ENCODE data around the gene MACROH2A2. TPM values are rescaled to one million over a fixed set of nuclear protein-coding genes. Genes with fewer than 3 reads are reported as not detected.
A peak's percentile ranks its signal among the peaks of the same experiment; 100 is the strongest.

MACROH2A2 gene
- 2.4 TPM for total RNA-seq
- 1 to 10 TPM; 3.2 to 4.1 (median 3.5) TPM for polyA plus RNA-seq

GRCh38 chr10:70052462-70053217 lies at the start of gene MACROH2A2:
Gene MACROH2A2, plus strand, starts transcription at chr10:70052846. Its CDS starts 22,813 bp downstream, at chr10:70075659.
- Histone ChIP-seq H3K4me3 (ENCODE audit: low read depth, low read length) (no peak within 1 kb of the TSS), H3K27me3 (ENCODE audit: control insufficient read depth, insufficient read depth, low read length) (peaks cover 32% of the 10 kb centered on the region), H3K9me3 (ENCODE audit: control insufficient read depth in 2 of 2, low read length in 2 of 2) (no peaks in the 10 kb centered on the region), H3K36me3 (ENCODE audit: control insufficient read depth, insufficient read depth, low read length) (no peaks in the 10 kb centered on the region), H3K4me1 (ENCODE audit: control insufficient read depth, insufficient read depth, low read length, poor library complexity, severe bottlenecking) (peaks cover 7% of the 10 kb centered on the region), H3K27ac (ENCODE audit: insufficient read depth, low read length, poor library complexity, severe bottlenecking) (no peak within 1 kb of the TSS)
- Mint-ChIP-seq H3K27me3 (peaks cover 82% of the 10 kb centered on the region), H3K4me3 (peak within 1 kb of the TSS in 3 of 4 donors; percentile 1 to 69 (median 65)), H3K36me3 (no peaks in the 10 kb centered on the region), H3K4me1 (peaks cover 0 to 8% (median 5%) of the 10 kb centered on the region in 4 donors), H3K27ac (no peak within 1 kb of the TSS), H3K9me3 (peaks cover 0 to 6% (median 0%) of the 10 kb centered on the region in 7 donors)
- DNase-seq (no peak), ATAC-seq (ENCODE audit: low read depth in 2 of 2) (no peak)

- Histone ChIP-seq H3K4me3 (ENCODE audit: low read depth, low read length) (no peak overlapping the region), H3K27ac (ENCODE audit: insufficient read depth, low read length, poor library complexity, severe bottlenecking) (no peak overlapping the region), H3K27me3 (ENCODE audit: control insufficient read depth, insufficient read depth, low read length) (peaks cover 12% of the 10 kb centered on the region), H3K9me3 (ENCODE audit: control insufficient read depth in 2 of 2, low read length in 2 of 2) (no peaks in the 10 kb centered on the region), H3K36me3 (ENCODE audit: control insufficient read depth, insufficient read depth, low read length) (no peaks in the 10 kb centered on the region), H3K4me1 (ENCODE audit: control insufficient read depth, insufficient read depth, low read length, poor library complexity, severe bottlenecking) (no peaks in the 10 kb centered on the region)
- DNase-seq (no peak), ATAC-seq (ENCODE audit: low read depth in 2 of 2) (no peak)
- Mint-ChIP-seq H3K4me1 (no peaks in the 10 kb centered on the region), H3K27ac (no peak overlapping the region), H3K36me3 (no peaks in the 10 kb centered on the region), H3K27me3 (peaks cover 38% of the 10 kb centered on the region), H3K4me3 (no peak overlapping the region), H3K9me3 (peaks cover 0 to 7% (median 2%) of the 10 kb centered on the region in 7 donors)
Measured at GRCh38 chr10:70007116-70007820, 45.4 kb upstream of the MACROH2A2 start.

- Histone ChIP-seq H3K27ac (ENCODE audit: insufficient read depth, low read length, poor library complexity, severe bottlenecking) (no peak overlapping the region), H3K9me3 (ENCODE audit: control insufficient read depth in 2 of 2, low read length in 2 of 2) (peaks cover 17 to 19% of the 10 kb centered on the region in 2 experiments), H3K4me3 (ENCODE audit: low read depth, low read length) (no peak overlapping the region), H3K27me3 (ENCODE audit: control insufficient read depth, insufficient read depth, low read length) (peaks cover 4% of the 10 kb centered on the region), H3K36me3 (ENCODE audit: control insufficient read depth, insufficient read depth, low read length) (no peaks in the 10 kb centered on the region), H3K4me1 (ENCODE audit: control insufficient read depth, insufficient read depth, low read length, poor library complexity, severe bottlenecking) (no peaks in the 10 kb centered on the region)
- peaks cover 35% of the 10 kb centered on the region for H3K27me3 Mint-ChIP-seq
- no peak overlapping the region for H3K27ac Mint-ChIP-seq
- no peak for ATAC-seq (ENCODE audit: low read depth in 2 of 2)
- no peak overlapping the region for H3K4me3 Mint-ChIP-seq
- peaks cover 3% of the 10 kb centered on the region for H3K36me3 Mint-ChIP-seq
- H3K4me1 Mint-ChIP-seq = no peaks in the 10 kb centered on the region
- no peak for DNase-seq
- H3K9me3 Mint-ChIP-seq = peaks cover 4 to 24% (median 6%) of the 10 kb centered on the region in 7 donors
Measured at GRCh38 chr10:70031215-70031614, 21.4 kb upstream of the MACROH2A2 start.

GRCh38 chr10:70032667-70033289 lies 19.9 kb upstream of the MACROH2A2 start:
- Mint-ChIP-seq H3K27ac (no peak overlapping the region), H3K36me3 (peaks cover 3% of the 10 kb centered on the region), H3K27me3 (peaks cover 35% of the 10 kb centered on the region), H3K9me3 (peaks cover 2 to 21% (median 8%) of the 10 kb centered on the region in 7 donors), H3K4me3 (no peak overlapping the region), H3K4me1 (no peaks in the 10 kb centered on the region)
- DNase-seq (no peak), ATAC-seq (ENCODE audit: low read depth in 2 of 2) (no peak)
- Histone ChIP-seq H3K4me3 (ENCODE audit: low read depth, low read length) (no peak overlapping the region), H3K4me1 (ENCODE audit: control insufficient read depth, insufficient read depth, low read length, poor library complexity, severe bottlenecking) (no peaks in the 10 kb centered on the region), H3K9me3 (ENCODE audit: control insufficient read depth in 2 of 2, low read length in 2 of 2) (peaks cover 17 to 19% of the 10 kb centered on the region in 2 experiments), H3K27me3 (ENCODE audit: control insufficient read depth, insufficient read depth, low read length) (peaks cover 4% of the 10 kb centered on the region), H3K36me3 (ENCODE audit: control insufficient read depth, insufficient read depth, low read length) (no peaks in the 10 kb centered on the region), H3K27ac (ENCODE audit: insufficient read depth, low read length, poor library complexity, severe bottlenecking) (no peak overlapping the region)

GRCh38 chr10:70034232-70034631 lies 18.4 kb upstream of the MACROH2A2 start:
- H3K4me3 ChIP-seq (ENCODE audit: low read depth, low read length) = no peak overlapping the region
- no peaks in the 10 kb centered on the region for H3K36me3 ChIP-seq (ENCODE audit: control insufficient read depth, insufficient read depth, low read length)
- H3K27ac ChIP-seq (ENCODE audit: insufficient read depth, low read length, poor library complexity, severe bottlenecking) = no peak overlapping the region
- DNase-seq (no peak), ATAC-seq (ENCODE audit: low read depth in 2 of 2) (no peak)
- no peaks in the 10 kb centered on the region for H3K4me1 ChIP-seq (ENCODE audit: control insufficient read depth, insufficient read depth, low read length, poor library complexity, severe bottlenecking)
- H3K27me3 ChIP-seq (ENCODE audit: control insufficient read depth, insufficient read depth, low read length) = peaks cover 4% of the 10 kb centered on the region
- Mint-ChIP-seq H3K4me1 (no peaks in the 10 kb centered on the region), H3K27ac (no peak overlapping the region), H3K4me3 (no peak overlapping the region), H3K36me3 (peaks cover 3% of the 10 kb centered on the region), H3K27me3 (peaks cover 41% of the 10 kb centered on the region), H3K9me3 (peaks cover 4 to 24% (median 12%) of the 10 kb centered on the region in 7 donors)
- H3K9me3 ChIP-seq (ENCODE audit: control insufficient read depth in 2 of 2, low read length in 2 of 2) = peaks cover 17 to 19% of the 10 kb centered on the region in 2 experiments

GRCh38 chr10:70035531-70035930 lies 17.1 kb upstream of the MACROH2A2 start:
- Histone ChIP-seq H3K9me3 (ENCODE audit: control insufficient read depth in 2 of 2, low read length in 2 of 2) (peaks cover 10 to 13% of the 10 kb centered on the region in 2 experiments), H3K4me1 (ENCODE audit: control insufficient read depth, insufficient read depth, low read length, poor library complexity, severe bottlenecking) (no peaks in the 10 kb centered on the region), H3K36me3 (ENCODE audit: control insufficient read depth, insufficient read depth, low read length) (no peaks in the 10 kb centered on the region), H3K27me3 (ENCODE audit: control insufficient read depth, insufficient read depth, low read length) (peaks cover 6% of the 10 kb centered on the region), H3K27ac (ENCODE audit: insufficient read depth, low read length, poor library complexity, severe bottlenecking) (no peak overlapping the region), H3K4me3 (ENCODE audit: low read depth, low read length) (no peak overlapping the region)
- H3K27me3 Mint-ChIP-seq = peaks cover 40% of the 10 kb centered on the region
- no peak for DNase-seq
- H3K4me1 Mint-ChIP-seq = no peaks in the 10 kb centered on the region
- ATAC-seq (ENCODE audit: low read depth in 2 of 2) = no peak
- H3K36me3 Mint-ChIP-seq = peaks cover 3% of the 10 kb centered on the region
- peaks cover 4 to 20% (median 11%) of the 10 kb centered on the region in 7 donors for H3K9me3 Mint-ChIP-seq
- no peak overlapping the region for H3K27ac Mint-ChIP-seq
- no peak overlapping the region for H3K4me3 Mint-ChIP-seq

GRCh38 chr10:70038923-70039322 lies 13.7 kb upstream of the MACROH2A2 start:
- ATAC-seq (ENCODE audit: low read depth in 2 of 2) (no peak), DNase-seq (no peak)
- Histone ChIP-seq H3K4me1 (ENCODE audit: control insufficient read depth, insufficient read depth, low read length, poor library complexity, severe bottlenecking) (no peaks in the 10 kb centered on the region), H3K9me3 (ENCODE audit: control insufficient read depth in 2 of 2, low read length in 2 of 2) (no peaks in the 10 kb centered on the region), H3K36me3 (ENCODE audit: control insufficient read depth, insufficient read depth, low read length) (no peaks in the 10 kb centered on the region), H3K27me3 (ENCODE audit: control insufficient read depth, insufficient read depth, low read length) (peaks cover 8% of the 10 kb centered on the region), H3K27ac (ENCODE audit: insufficient read depth, low read length, poor library complexity, severe bottlenecking) (no peak overlapping the region), H3K4me3 (ENCODE audit: low read depth, low read length) (no peak overlapping the region)
- Mint-ChIP-seq H3K27ac (no peak overlapping the region), H3K4me3 (no peak overlapping the region), H3K27me3 (peaks cover 29% of the 10 kb centered on the region), H3K9me3 (peaks cover 4 to 24% (median 8%) of the 10 kb centered on the region in 7 donors), H3K4me1 (no peaks in the 10 kb centered on the region), H3K36me3 (peaks cover 5% of the 10 kb centered on the region)
